MM.1S (cell line): ENCODE results near the gene NEK8.
A peak's percentile ranks its signal among the peaks of the same experiment; 100 is the strongest.
"Not testable (repeated sequence)": the region's sequence is repeated elsewhere in the genome, so short reads cannot be mapped to it uniquely, and the experiment has no call there.

Experiments used
- DNase-seq: peaks from one replicate; pipeline ENCODE4 v3.0.0-alpha.2; 2015
- H2AFZ ChIP-seq: fragments of 300-600 bp; sonication (generic); 2 replicates; pipeline ENCODE4 v1.6.0; 2016; ENCODE audit warnings: antibody characterized with exemption, low read length
- H3F3A ChIP-seq: fragments of 300-600 bp; sonication (generic); 2 replicates; pipeline ENCODE4 v1.6.1; 2016; ENCODE audit warnings: mild to moderate bottlenecking, antibody characterized with exemption, low read length, moderate library complexity, mixed read lengths; ENCODE audit not compliant: insufficient read depth
- H3K27ac ChIP-seq: fragments of 300-600 bp; sonication (generic); 2 replicates; pipeline ENCODE4 v1.5.1; 2016; ENCODE audit warnings: mild to moderate bottlenecking, low read length
- H3K27me3 ChIP-seq: fragments of 300-600 bp; sonication (generic); replicated peaks from 2 replicates; pipeline ENCODE4 v1.6.0; 2016; ENCODE audit warnings: low read length; ENCODE audit not compliant: insufficient read depth
- H3K36me3 ChIP-seq: fragments of 300-600 bp; sonication (generic); replicated peaks from 2 replicates; pipeline ENCODE4 v1.6.1; 2016; ENCODE audit warnings: mild to moderate bottlenecking, low read length, mixed read lengths; ENCODE audit not compliant: insufficient read depth
- H3K4me1 ChIP-seq: fragments of 300-600 bp; sonication (generic); 2 replicates; pipeline ENCODE4 v1.6.1; 2016; ENCODE audit warnings: low read length, mixed read lengths
- H3K4me2 ChIP-seq: fragments of 300-600 bp; sonication (generic); 2 replicates; pipeline ENCODE4 v1.6.0; 2016; ENCODE audit warnings: low read depth, low read length
- H3K4me3 ChIP-seq: fragments of 300-600 bp; sonication (generic); 2 replicates; pipeline ENCODE4 v1.5.1; 2016; ENCODE audit warnings: low read length, mixed read lengths
- H3K79me2 ChIP-seq: fragments of 300-600 bp; sonication (generic); 2 replicates; pipeline ENCODE4 v1.6.1; 2016; ENCODE audit warnings: mixed run types, low read length, mixed read lengths
- H3K9ac ChIP-seq: fragments of 300-600 bp; sonication (generic); 2 replicates; pipeline ENCODE4 v1.6.1; 2016; ENCODE audit warnings: low read length, mixed read lengths
- H3K9me2 ChIP-seq: fragments of 300-600 bp; sonication (generic); replicated peaks from 2 replicates; pipeline ENCODE4 v1.6.1; 2016; ENCODE audit warnings: mild to moderate bottlenecking, low read length, mixed read lengths; ENCODE audit not compliant: insufficient read depth
- H3K9me3 ChIP-seq: fragments of 300-600 bp; sonication (generic); replicated peaks from 2 replicates; pipeline ENCODE4 v1.6.1; 2016; ENCODE audit warnings: mild to moderate bottlenecking, low read length, mixed read lengths; ENCODE audit not compliant: insufficient read depth
- H4K20me1 ChIP-seq: fragments of 300-600 bp; sonication (generic); 2 replicates; pipeline ENCODE4 v1.6.1; 2016; ENCODE audit warnings: mild to moderate bottlenecking, low read length, moderate library complexity, mixed read lengths; ENCODE audit not compliant: insufficient read depth
- EZH2 ChIP-seq: fragments of 300-600 bp; sonication (generic); optimal IDR thresholded peaks from 2 replicates; pipeline ENCODE3; 2017; ENCODE audit warnings: low read depth, mild to moderate bottlenecking, antibody characterized with exemption, low read length, mixed read lengths
- EZH2phosphoT487 ChIP-seq: fragments of 300-600 bp; sonication (generic); IDR thresholded peaks from 2 replicates; pipeline ENCODE4 v1.6.1; 2018; ENCODE audit warnings: antibody characterized with exemption, low read length
- TF ChIP-seq, protein P1 (sequence below): fragments of 300-600 bp; sonication (generic); IDR thresholded peaks from 2 replicates; pipeline ENCODE4 v1.5.1; 2016; ENCODE audit warnings: antibody characterized with exemption, low read length, mixed read lengths

NEK8 gene

DNA sequence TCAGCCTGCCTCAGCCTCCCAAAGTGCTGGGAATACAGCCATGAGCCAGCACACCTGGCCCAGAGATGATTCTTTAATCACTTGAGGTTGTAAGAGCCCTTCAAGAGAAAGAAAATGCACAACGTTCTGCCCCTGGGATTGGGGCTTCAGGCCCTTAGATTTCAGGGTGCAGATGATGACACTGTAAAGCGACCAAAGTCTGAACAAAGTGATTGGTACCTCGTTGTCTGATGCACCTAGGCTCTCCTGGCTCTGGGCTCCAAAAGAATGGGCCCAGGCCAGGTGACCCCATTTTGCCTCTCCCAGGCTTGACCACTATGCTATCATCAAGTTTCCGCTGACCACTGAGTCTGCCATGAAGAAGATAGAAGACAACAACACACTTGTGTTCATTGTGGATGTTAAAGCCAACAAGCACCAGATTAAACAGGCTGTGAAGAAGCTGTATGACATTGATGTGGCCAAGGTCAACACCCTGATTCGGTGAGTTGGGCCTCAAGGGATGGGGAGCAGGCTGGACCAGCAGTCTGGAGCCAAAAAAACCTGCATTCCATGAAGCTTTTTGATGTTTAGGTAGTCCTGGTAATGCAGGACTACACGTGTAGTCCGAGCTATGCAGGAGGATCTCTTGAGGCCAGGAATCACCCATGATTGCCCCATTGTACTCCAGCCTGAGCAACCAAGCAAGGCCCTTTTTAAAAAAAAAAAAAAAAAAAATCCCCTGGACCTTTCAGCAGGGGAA, 6.0 kb upstream of the NEK8 start:
- peak overlapping the region; percentile 18; the same call in 1 of the 2 replicates for H3K27ac ChIP-seq
- H3K9me2 ChIP-seq: no peaks in the 10 kb centered on the region
- H3K4me2 ChIP-seq: no peak overlapping the region; the same call in 1 of the 2 replicates
- H3K9me3 ChIP-seq: no peaks in the 10 kb centered on the region
- no peak overlapping the region for H3K9ac ChIP-seq
- peaks cover 39% of the 10 kb centered on the region for H3K79me2 ChIP-seq
- H3K27me3 ChIP-seq: peaks cover 10% of the 10 kb centered on the region
- peaks cover 64% of the 10 kb centered on the region for H3F3A ChIP-seq
- H4K20me1 ChIP-seq: 0 out of 2 replicates have a peak, but pooled peaks cover 13% of the 10 kb centered on the region
- H3K4me3 ChIP-seq: no peak overlapping the region
- H2AFZ ChIP-seq: no peak overlapping the region
- TF ChIP-seq EZH2: no peak
- TF ChIP-seq, protein P1, sequence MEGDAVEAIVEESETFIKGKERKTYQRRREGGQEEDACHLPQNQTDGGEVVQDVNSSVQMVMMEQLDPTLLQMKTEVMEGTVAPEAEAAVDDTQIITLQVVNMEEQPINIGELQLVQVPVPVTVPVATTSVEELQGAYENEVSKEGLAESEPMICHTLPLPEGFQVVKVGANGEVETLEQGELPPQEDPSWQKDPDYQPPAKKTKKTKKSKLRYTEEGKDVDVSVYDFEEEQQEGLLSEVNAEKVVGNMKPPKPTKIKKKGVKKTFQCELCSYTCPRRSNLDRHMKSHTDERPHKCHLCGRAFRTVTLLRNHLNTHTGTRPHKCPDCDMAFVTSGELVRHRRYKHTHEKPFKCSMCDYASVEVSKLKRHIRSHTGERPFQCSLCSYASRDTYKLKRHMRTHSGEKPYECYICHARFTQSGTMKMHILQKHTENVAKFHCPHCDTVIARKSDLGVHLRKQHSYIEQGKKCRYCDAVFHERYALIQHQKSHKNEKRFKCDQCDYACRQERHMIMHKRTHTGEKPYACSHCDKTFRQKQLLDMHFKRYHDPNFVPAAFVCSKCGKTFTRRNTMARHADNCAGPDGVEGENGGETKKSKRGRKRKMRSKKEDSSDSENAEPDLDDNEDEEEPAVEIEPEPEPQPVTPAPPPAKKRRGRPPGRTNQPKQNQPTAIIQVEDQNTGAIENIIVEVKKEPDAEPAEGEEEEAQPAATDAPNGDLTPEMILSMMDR: no peak
- TF ChIP-seq EZH2phosphoT487: no peak
- no peaks in the 10 kb centered on the region; the same call in 1 of the 2 replicates for H3K4me1 ChIP-seq
- peaks cover 16% of the 10 kb centered on the region; the same call in 1 of the 2 replicates for H3K36me3 ChIP-seq
- no peak for DNase-seq

DNA sequence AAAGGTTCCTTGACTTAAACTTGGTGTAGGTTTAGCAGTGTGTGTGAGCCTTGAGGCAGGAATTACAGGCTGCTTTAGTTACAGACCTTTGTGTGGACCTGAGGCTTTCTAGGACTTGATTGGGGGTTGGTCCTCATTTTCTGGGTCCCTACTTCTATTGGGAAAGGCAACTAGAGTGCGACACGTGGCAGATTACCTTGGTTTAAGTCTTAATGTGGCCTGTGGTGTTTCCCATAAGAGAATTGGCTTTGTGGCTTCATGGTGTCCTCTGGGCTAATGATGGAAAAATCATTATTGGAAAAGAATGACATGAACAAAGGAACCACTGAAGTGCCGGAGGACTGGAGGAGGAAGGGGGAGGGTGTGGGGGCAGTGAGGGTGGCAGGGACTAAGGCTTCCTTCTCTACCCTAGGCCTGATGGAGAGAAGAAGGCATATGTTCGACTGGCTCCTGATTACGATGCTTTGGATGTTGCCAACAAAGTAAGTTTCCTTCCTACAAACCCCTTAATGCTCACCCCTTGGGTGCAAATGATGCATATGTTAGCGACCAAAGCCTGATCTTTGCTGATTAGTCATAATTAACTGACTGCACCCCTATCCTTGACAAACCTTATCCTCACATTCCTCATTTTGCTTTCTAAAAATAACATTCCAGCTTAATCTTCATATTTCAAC, 5.3 kb upstream of the NEK8 start:
- Histone ChIP-seq H3K4me1 (no peaks in the 10 kb centered on the region; the same call in 1 of the 2 replicates), H3K4me3 (no peak overlapping the region), H4K20me1 (0 out of 2 replicates have a peak, but pooled peaks cover 13% of the 10 kb centered on the region), H3K27me3 (peaks cover 5% of the 10 kb centered on the region), H2AFZ (no peak overlapping the region), H3K36me3 (peaks cover 16% of the 10 kb centered on the region; the same call in 1 of the 2 replicates), H3F3A (peaks cover 71% of the 10 kb centered on the region), H3K9me2 (no peaks in the 10 kb centered on the region), H3K4me2 (no peak overlapping the region), H3K79me2 (peaks cover 39% of the 10 kb centered on the region), H3K9ac (no peak overlapping the region), H3K9me3 (no peaks in the 10 kb centered on the region), H3K27ac (peak overlapping the region; percentile 18; the same call in 1 of the 2 replicates)
- DNase-seq: no peak
- TF ChIP-seq EZH2 (no peak), EZH2phosphoT487 (no peak)
- TF ChIP-seq, protein P1: no peak

DNA sequence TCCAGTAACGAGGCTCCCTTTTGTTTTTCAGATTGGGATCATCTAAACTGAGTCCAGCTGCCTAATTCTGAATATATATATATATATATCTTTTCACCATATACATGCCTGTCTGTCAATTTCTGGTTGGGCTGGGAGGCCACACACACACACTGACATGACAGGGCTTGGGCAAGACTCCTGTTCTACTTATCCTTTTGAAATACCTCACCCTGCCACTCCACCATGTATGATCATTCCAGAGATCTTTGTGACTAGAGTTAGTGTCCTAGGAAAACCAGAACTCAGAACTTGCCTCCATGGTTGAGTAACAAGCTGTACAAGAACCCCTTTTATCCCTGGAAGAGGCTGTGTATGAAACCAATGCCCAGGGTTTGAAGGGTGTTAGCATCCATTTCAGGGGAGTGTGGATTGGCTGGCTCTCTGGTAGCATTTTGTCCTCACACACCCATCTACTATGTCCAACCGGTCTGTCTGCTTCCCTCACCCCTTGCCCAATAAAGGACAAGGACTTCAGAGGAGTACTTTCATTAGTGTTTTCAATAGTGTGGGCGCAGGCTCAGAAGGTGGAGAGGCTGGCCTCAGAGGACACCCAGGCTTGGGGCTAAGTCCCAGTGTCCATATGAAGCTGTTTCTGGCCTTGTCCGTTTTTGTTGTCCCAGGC, 4.6 kb upstream of the NEK8 start:
- not testable (repeated sequence) for H3K9ac ChIP-seq

More for the DNA sequence above, 4.6 kb upstream of the NEK8 start:
- not testable (repeated sequence) for H3K9me3 ChIP-seq, H3K27me3 ChIP-seq, H2AFZ ChIP-seq, H3K4me3 ChIP-seq, H3K4me1 ChIP-seq, DNase-seq, H3K9me2 ChIP-seq
- Histone ChIP-seq H3F3A (peaks cover 78% of the 10 kb centered on the region), H3K36me3 (peaks cover 16% of the 10 kb centered on the region; the same call in 1 of the 2 replicates), H3K79me2 (peaks cover 39% of the 10 kb centered on the region), H3K4me2 (peak overlapping the region; percentile 69; the same call in 1 of the 2 replicates), H4K20me1 (0 out of 2 replicates have a peak, but pooled peaks cover 13% of the 10 kb centered on the region), H3K27ac (peak overlapping the region; percentile 62; the same call in 1 of the 2 replicates)
